Peyer's patch (tissue), 4 donors: ENCODE results near the gene ALKBH3.

Experiments
- POLR2A ChIP-seq, 2 donors: fragments of 450-650 bp; IDR thresholded peaks; one replicate each; pipeline ENCODE4 v1.5.1; 2017; ENCODE audit warnings: antibody characterized with exemption in 2 of 2, mild to moderate bottlenecking in 2 of 2, moderate library complexity in 2 of 2
- TF ChIP-seq, protein P1 (sequence below), 6 experiments: fragments of 450-650 bp in 4 of 6; fragments of 200-600 bp in 2 of 6; sonication (generic) in 1 of 6; IDR thresholded peaks; one replicate each; pipeline ENCODE4 v1.5.1; 2017 to 2019; ENCODE audit warnings: antibody characterized with exemption in 6 of 6, mild to moderate bottlenecking in 3 of 6, moderate library complexity in 1 of 6

DNA sequence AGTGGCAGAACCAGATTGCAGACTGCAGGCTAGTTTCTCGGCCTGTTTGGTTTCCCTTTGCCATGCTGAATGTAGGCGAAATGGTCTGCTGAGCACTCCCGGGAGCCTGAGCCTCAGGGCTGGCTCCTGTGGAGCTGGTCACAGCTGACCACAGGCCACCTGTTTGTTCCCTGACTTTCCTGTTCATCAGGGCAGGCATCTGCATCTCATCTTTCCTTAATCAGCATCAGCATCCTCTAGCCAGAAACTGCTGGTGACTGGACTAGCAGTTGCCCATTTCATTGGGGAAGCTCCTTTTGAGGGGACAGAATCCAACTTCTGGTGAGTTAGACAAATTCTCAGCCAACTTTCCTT lies 41.6 kb downstream of the ALKBH3 start:
- TF ChIP-seq, protein P1, sequence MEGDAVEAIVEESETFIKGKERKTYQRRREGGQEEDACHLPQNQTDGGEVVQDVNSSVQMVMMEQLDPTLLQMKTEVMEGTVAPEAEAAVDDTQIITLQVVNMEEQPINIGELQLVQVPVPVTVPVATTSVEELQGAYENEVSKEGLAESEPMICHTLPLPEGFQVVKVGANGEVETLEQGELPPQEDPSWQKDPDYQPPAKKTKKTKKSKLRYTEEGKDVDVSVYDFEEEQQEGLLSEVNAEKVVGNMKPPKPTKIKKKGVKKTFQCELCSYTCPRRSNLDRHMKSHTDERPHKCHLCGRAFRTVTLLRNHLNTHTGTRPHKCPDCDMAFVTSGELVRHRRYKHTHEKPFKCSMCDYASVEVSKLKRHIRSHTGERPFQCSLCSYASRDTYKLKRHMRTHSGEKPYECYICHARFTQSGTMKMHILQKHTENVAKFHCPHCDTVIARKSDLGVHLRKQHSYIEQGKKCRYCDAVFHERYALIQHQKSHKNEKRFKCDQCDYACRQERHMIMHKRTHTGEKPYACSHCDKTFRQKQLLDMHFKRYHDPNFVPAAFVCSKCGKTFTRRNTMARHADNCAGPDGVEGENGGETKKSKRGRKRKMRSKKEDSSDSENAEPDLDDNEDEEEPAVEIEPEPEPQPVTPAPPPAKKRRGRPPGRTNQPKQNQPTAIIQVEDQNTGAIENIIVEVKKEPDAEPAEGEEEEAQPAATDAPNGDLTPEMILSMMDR (IDR thresholded peaks at IDR 0.05), result no peak
- TF ChIP-seq POLR2A (IDR thresholded peaks at IDR 0.05), result no peak
